Neutrophil (primary cell): ENCODE data around the gene VEGFD.

ENCODE experiments used
- H3K27ac ChIP-seq: fragments of 200-600 bp; sonication (generic); 2 replicates; pipeline ENCODE4 v1.5.1; 2016; ENCODE audit warnings: mild to moderate bottlenecking, moderate library complexity
- H3K27me3 ChIP-seq: fragments of 200-600 bp; sonication (generic); 2 replicates; pipeline ENCODE4 v1.6.0; 2016; ENCODE audit warnings: mild to moderate bottlenecking
- H3K36me3 ChIP-seq: fragments of 200-600 bp; sonication (generic); 2 replicates; pipeline ENCODE4 v1.5.1; 2017
- H3K4me1 ChIP-seq, 2 experiments: fragments of 200-600 bp in 1 of 2; sonication (generic) in 1 of 2; 1 replicate in 1 of 2; 2 replicates in 1 of 2; pipeline versions ENCODE4 v1.5.1 to v1.6.1; 2013 to 2016; ENCODE audit warnings: low read depth in 1 of 2, low read length in 1 of 2, mild to moderate bottlenecking in 1 of 2, moderate library complexity in 1 of 2; ENCODE audit not compliant: control insufficient read depth in 1 of 2, insufficient read depth in 1 of 2
- H3K4me3 ChIP-seq, 2 experiments: fragments of 200-600 bp in 1 of 2; sonication (generic) in 1 of 2; 1 replicate in 1 of 2; 2 replicates in 1 of 2; pipeline ENCODE4 v1.5.1; 2013 to 2016; ENCODE audit warnings: low read depth in 1 of 2, low read length in 1 of 2, mild to moderate bottlenecking in 1 of 2, moderate library complexity in 1 of 2
- H3K9me3 ChIP-seq: fragments of 200-600 bp; sonication (generic); 2 replicates; pipeline ENCODE4 v1.5.1; 2016
- TF ChIP-seq, protein P1 (sequence below): fragments of 200-600 bp; sonication (generic); IDR thresholded peaks from 2 replicates; pipeline ENCODE4 v1.5.1; 2016; ENCODE audit warnings: antibody characterized with exemption

VEGFD gene

DNA sequence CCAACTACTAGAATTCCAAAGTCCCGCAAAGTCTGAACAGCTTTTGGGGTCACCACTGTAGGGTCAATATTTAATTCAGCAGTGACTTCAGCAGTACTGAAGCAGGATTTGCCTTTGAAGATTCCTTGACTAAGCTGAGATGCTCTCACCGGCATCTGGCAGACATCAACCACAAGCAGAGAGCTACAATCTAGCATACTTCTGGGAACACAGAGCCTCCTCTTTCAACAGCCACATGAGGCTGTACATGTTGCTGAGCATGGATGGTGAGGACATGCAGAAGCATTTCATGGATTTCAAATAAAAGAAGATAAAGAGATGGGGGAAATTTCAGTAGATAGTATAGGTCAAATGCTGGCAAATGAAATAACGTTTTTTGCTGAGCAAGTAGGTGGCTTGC lies 62.1 kb downstream of the VEGFD start:
- H3K27ac ChIP-seq, result peak overlapping the region; percentile 76
- TF ChIP-seq, protein P1, sequence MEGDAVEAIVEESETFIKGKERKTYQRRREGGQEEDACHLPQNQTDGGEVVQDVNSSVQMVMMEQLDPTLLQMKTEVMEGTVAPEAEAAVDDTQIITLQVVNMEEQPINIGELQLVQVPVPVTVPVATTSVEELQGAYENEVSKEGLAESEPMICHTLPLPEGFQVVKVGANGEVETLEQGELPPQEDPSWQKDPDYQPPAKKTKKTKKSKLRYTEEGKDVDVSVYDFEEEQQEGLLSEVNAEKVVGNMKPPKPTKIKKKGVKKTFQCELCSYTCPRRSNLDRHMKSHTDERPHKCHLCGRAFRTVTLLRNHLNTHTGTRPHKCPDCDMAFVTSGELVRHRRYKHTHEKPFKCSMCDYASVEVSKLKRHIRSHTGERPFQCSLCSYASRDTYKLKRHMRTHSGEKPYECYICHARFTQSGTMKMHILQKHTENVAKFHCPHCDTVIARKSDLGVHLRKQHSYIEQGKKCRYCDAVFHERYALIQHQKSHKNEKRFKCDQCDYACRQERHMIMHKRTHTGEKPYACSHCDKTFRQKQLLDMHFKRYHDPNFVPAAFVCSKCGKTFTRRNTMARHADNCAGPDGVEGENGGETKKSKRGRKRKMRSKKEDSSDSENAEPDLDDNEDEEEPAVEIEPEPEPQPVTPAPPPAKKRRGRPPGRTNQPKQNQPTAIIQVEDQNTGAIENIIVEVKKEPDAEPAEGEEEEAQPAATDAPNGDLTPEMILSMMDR, result no peak

DNA sequence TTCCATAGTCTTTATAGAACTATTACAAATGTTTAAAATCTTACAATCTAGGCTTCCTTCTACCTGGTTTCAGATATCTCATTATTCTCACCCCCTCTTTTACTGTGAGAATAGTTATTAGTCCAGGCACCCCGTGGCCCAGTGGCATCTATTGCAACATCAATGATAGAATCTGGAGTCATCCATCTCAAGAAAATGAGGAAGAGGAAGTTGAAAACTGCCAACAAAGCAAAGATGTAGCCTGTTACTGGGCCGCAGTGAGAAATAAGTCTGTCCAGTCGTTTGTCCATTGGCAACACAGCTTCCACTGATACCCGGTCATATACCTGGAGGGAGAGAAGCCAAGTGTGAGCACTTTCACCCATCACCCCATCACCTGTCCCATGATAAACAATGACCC lies 62.8 kb downstream of the VEGFD start:
- TF ChIP-seq, protein P1, result no peak
- Histone ChIP-seq H3K9me3 (no peaks in the 10 kb centered on the region), H3K27ac (peak overlapping the region; percentile 76), H3K4me3 (no peak overlapping the region), H3K4me1 (peaks cover 8% of the 10 kb centered on the region in 2 experiments), H3K27me3 (no peaks in the 10 kb centered on the region), H3K36me3 (no peaks in the 10 kb centered on the region)

More for the DNA sequence above, 62.1 kb downstream of the VEGFD start:
- Histone ChIP-seq H3K9me3 (no peaks in the 10 kb centered on the region), H3K4me1 (peaks cover 8% of the 10 kb centered on the region in 2 experiments), H3K36me3 (no peaks in the 10 kb centered on the region), H3K4me3 (no peak overlapping the region), H3K27me3 (no peaks in the 10 kb centered on the region)

DNA sequence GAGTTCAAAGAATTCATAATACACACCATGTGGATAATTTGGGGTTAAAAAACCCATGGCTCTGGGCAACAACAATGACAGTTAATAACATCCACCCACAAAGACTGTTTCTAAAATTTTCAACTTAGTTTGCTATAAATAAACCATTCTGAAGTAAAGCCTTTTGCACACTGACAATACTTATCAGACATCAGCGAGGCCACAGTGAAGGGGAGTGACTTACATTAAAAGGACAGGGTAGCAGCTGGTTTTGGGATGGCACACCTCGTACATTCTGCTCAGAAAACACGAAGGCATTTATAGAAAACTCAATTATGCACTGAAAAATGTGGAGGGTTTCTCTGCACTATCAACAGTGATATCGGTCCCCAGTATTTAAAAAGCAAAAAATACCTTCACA lies 63.9 kb downstream of the VEGFD start:
- TF ChIP-seq, protein P1, result no peak
- Histone ChIP-seq H3K36me3 (no peaks in the 10 kb centered on the region), H3K27me3 (no peaks in the 10 kb centered on the region), H3K4me1 (peaks cover 8% of the 10 kb centered on the region in 2 experiments), H3K27ac (no peak overlapping the region), H3K4me3 (no peak overlapping the region), H3K9me3 (no peaks in the 10 kb centered on the region)

DNA sequence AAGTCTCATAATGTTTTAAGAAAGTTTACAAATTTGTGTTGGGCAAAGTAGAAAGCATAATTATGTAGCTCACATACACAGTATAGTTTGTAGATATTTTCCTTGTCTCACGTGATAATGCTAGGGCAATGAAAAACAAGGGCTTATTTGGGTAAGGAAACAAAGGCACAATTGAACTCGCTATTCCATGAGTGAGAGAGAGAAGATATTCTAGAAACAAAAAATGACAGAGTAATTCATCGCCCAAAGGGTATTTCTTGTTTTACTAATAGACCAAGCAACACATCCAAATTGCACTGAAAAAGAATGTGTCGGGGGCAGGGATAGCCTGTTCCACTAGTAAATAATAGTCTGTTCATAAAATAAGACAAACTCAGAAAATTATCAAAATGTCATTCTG lies 65.1 kb downstream of the VEGFD start:
- Histone ChIP-seq H3K4me1 (peaks cover 8% of the 10 kb centered on the region in 2 experiments), H3K27ac (no peak overlapping the region), H3K27me3 (no peaks in the 10 kb centered on the region), H3K36me3 (no peaks in the 10 kb centered on the region), H3K4me3 (no peak overlapping the region), H3K9me3 (no peaks in the 10 kb centered on the region)
- TF ChIP-seq, protein P1, result no peak

DNA sequence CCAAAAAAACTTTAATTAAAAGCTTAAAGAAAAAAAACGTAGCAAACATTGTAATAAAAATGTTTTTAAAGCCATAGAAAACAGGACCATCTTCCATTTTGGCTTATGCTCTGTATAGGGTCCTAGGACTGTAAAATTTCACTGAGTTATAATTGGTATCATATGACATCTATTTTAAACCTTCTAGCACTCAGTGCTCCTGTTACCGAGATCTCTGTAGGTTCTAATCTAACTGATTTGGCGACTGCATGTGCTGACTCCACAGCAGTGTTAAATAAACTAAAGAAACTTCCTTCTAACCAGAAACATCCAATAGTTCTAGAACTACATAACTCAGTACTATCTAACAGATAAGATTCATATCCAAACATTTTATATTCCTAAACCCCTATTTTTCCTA lies 68.7 kb downstream of the VEGFD start, which contains the start of gene ASB11:
Gene ASB11 (minus strand): TSS at position 132 of the 400 bp plus-strand sequence. CDS start 35 bp downstream, at position 97.
- Histone ChIP-seq H3K36me3 (no peaks in the 10 kb centered on the region), H3K27ac (no peak within 1 kb of the TSS), H3K4me1 (no peaks in the 10 kb centered on the region), H3K4me3 (no peak within 1 kb of the TSS), H3K27me3 (no peaks in the 10 kb centered on the region), H3K9me3 (no peaks in the 10 kb centered on the region)
- TF ChIP-seq, protein P1, result no peak

DNA sequence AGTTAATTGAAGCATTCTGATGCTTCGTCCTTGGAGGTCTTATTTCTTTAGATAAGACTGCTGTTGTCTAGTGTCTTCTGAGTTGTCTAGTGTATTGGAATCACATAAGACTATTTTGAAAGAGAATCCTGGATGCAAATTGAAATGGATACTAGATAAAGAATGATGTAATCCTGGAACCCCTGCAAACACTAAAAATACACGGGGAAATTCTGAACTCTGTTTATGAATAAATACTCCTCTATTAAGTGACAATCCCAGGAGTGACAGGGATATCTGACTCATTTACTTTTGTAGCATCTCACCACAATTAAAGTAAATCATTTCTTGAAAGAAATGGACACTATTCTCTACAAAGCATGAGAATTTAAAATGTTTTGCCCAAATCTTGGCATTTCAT lies 69.7 kb downstream of the VEGFD start:
- Histone ChIP-seq H3K36me3 (no peaks in the 10 kb centered on the region), H3K4me3 (no peak overlapping the region), H3K9me3 (no peaks in the 10 kb centered on the region), H3K27me3 (no peaks in the 10 kb centered on the region), H3K27ac (no peak overlapping the region), H3K4me1 (no peaks in the 10 kb centered on the region)
- TF ChIP-seq, protein P1, result no peak
